T-helper 1 cell (primary cell): ENCODE measurements around the gene PCDHA6.
"Not testable (repeated sequence)": the region's sequence is repeated elsewhere in the genome, so short reads cannot be mapped to it uniquely, and the experiment has no call there.

Source experiments
- DNase-seq, 5 donors: peaks; one replicate each; pipeline ENCODE4 v3.0.0-alpha.2; 2012 to 2020

PCDHA6 gene

DNA sequence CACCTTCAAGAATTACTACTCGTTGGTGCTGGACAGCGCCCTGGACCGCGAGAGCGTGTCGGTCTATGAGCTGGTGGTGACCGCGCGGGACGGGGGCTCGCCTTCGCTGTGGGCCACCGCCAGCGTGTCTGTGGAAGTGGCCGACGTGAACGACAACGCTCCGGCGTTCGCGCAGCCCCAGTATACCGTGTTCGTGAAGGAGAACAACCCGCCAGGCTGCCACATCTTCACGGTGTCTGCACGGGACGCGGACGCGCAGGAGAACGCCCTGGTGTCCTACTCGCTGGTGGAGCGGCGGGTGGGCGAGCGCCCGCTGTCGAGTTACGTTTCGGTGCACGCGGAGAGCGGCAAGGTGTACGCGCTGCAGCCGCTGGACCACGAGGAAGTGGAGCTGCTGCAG lies 4.8 kb upstream of the PCDHA6 start:
- DNase-seq = not testable (repeated sequence)

GRCh38 chr5:140823475-140823874 lies 4.3 kb upstream of the PCDHA6 start:
- no peak for DNase-seq

DNA sequence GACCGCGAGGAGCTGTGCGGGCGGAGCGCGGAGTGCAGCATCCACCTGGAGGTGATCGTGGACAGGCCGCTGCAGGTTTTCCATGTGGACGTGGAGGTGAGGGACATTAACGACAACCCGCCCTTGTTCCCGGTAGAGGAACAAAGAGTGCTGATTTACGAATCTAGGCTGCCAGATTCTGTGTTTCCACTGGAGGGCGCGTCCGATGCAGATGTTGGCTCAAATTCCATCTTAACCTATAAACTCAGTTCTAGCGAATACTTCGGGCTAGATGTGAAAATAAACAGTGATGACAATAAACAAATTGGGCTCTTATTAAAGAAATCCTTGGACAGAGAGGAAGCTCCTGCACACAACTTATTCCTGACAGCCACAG lies 590 bp downstream of the PCDHA6 start:
- DNase-seq = no peak

GRCh38 chr5:140829511-140830501 lies 2.0 kb downstream of the PCDHA6 start:
- not testable (repeated sequence) for DNase-seq

DNA sequence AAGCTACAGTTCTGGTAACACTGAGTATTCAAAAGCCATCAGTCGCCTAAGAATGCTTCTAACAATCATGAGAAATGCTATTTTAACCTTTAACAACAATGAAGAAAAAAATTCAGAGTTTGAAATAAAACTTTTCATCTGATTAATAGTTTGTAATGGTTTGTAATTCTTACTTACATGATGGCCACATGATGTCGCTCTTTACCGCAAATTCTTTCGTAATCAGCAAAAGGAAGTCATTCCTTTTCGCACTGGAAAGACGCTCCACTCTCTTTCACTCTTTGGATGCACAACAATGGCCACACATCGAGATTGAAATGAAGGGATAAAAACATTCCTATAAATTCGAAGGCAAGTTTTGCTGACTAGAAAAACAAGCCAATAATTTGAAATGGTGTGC lies 6.2 kb downstream of the PCDHA6 start, which contains the start of gene PCDHA7:
TSS of gene PCDHA7 (plus strand) at position 277 of the 400 bp plus-strand sequence. CDS start at position 392, 115 bp downstream.
- DNase-seq = no peak

DNA sequence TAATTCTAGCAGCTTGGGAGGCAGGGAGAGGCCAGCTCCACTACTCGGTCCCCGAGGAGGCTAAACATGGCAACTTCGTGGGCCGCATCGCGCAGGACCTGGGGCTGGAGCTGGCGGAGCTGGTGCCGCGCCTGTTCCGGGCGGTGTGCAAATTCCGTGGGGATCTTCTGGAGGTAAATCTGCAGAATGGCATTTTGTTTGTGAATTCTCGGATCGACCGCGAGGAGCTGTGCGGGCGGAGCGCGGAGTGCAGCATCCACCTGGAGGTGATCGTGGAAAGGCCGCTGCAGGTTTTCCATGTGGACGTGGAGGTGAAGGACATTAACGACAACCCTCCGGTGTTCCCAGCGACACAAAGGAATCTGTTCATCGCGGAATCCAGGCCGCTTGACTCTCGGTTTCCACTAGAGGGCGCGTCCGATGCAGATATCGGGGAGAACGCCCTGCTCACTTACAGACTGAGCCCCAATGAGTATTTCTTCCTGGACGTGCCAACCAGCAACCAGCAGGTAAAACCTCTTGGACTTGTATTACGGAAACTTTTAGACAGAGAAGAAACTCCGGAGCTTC lies 6.8 kb downstream of the PCDHA6 start:
- not testable (repeated sequence) for DNase-seq

- DNase-seq = no peak
Measured at GRCh38 chr5:140835622-140836510, 8.1 kb downstream of the PCDHA6 start.

GRCh38 chr5:140840978-140841962 lies 13.5 kb downstream of the PCDHA6 start, which contains the start of gene PCDHA8:
Gene PCDHA8, plus strand, starts transcription at chr5:140841187. Its CDS starts 135 bp downstream, at chr5:140841322.
- DNase-seq = no peak

GRCh38 chr5:140842798-140843733 lies 15.3 kb downstream of the PCDHA6 start:
- no peak for DNase-seq

GRCh38 chr5:140848139-140849102 lies 20.7 kb downstream of the PCDHA6 start, which contains the start of gene PCDHA9:
Gene PCDHA9, plus strand, starts transcription at chr5:140848382. Its CDS starts 114 bp downstream, at chr5:140848496.
- not testable (repeated sequence) for DNase-seq

DNA sequence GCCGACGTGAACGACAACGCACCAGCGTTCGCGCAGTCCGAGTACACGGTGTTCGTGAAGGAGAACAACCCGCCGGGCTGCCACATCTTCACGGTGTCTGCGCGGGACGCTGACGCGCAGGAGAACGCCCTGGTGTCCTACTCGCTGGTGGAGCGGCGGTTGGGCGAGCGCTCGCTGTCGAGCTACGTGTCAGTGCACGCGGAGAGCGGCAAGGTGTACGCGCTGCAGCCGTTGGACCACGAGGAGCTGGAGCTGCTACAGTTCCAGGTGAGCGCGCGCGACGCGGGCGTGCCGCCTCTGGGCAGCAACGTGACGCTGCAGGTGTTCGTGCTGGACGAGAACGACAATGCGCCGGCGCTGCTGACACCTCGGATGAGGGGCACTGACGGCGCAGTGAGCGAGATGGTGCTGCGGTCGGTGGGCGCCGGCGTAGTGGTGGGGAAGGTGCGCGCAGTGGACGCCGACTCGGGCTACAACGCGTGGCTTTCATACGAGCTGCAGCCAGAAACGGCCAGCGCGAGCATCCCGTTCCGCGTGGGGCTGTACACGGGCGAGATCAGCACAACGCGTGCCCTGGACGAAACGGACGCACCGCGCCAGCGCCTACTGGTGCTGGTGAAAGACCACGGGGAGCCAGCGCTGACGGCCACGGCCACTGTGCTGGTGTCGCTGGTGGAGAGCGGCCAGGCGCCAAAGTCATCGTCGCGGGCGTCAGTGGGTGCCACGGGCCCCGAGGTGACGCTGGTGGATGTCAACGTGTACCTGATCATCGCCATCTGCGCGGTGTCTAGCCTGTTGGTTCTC lies 22.3 kb downstream of the PCDHA6 start:
- not testable (repeated sequence) for DNase-seq

- DNase-seq = no peak
Measured at GRCh38 chr5:140855772-140856674, 28.3 kb downstream of the PCDHA6 start, which contains the start of gene PCDHA10. Gene PCDHA10, plus strand, starts transcription at chr5:140855897. Its CDS starts 152 bp downstream, at chr5:140856049.

GRCh38 chr5:140857177-140857986 lies 29.6 kb downstream of the PCDHA6 start:
- no peak for DNase-seq

DNA sequence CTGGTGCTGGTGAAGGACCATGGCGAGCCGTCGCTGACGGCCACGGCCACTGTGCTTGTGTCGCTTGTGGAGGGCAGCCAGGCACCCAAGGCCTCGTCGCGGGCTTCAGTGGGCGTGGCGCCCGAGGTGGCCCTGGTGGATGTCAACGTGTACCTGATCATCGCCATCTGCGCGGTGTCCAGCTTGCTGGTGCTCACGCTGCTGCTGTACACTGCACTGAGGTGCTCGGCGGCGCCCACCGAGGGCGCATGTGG lies 30.2 kb downstream of the PCDHA6 start:
- no peak for DNase-seq

- DNase-seq = no peak
Measured at GRCh38 chr5:140862441-140863295, 34.9 kb downstream of the PCDHA6 start.
